NCI-H345 treated with DMSO at 0.1 percent for 48 hours (cell line): ENCODE measurements around the gene NXPH1.
A peak's percentile ranks its signal among the peaks of the same experiment; 100 is the strongest.

Experiments
- DNase-seq: peaks from one replicate; lab custom pipeline; 2025; ENCODE audit not compliant: unreplicated experiment; lab: John Stamatoyannopoulos, UW

The NXPH1 gene

GRCh38 chr7:8433477-8434289 lies at the start of gene NXPH1:
NXPH1 (plus strand) TSS chr7:8433609.
- no peak for DNase-seq

- DNase-seq, result no peak
Measured at GRCh38 chr7:8384901-8385300, 48.5 kb upstream of the NXPH1 start.

GRCh38 chr7:8386926-8387550 lies 46.4 kb upstream of the NXPH1 start:
- no peak for DNase-seq

- DNase-seq, result no peak
Measured at GRCh38 chr7:8387551-8388256, 45.7 kb upstream of the NXPH1 start.

- DNase-seq, result no peak
Measured at GRCh38 chr7:8388257-8388625, 45.2 kb upstream of the NXPH1 start.

- no peak for DNase-seq
Measured at GRCh38 chr7:8389593-8390261, 43.7 kb upstream of the NXPH1 start.

GRCh38 chr7:8390262-8390626 lies 43.2 kb upstream of the NXPH1 start:
- DNase-seq, result no peak

- no peak for DNase-seq
Measured at GRCh38 chr7:8391353-8392062, 41.9 kb upstream of the NXPH1 start.

- no peak for DNase-seq
Measured at GRCh38 chr7:8396294-8396693, 37.1 kb upstream of the NXPH1 start.

- DNase-seq, result no peak
Measured at GRCh38 chr7:8408871-8409270, 24.5 kb upstream of the NXPH1 start.

GRCh38 chr7:8411103-8411502 lies 22.3 kb upstream of the NXPH1 start:
- no peak for DNase-seq

GRCh38 chr7:8413600-8413999 lies 19.8 kb upstream of the NXPH1 start:
- no peak for DNase-seq

GRCh38 chr7:8418629-8419245 lies 14.7 kb upstream of the NXPH1 start:
- peak; percentile 65 for DNase-seq

- DNase-seq, result no peak
Measured at GRCh38 chr7:8422177-8422576, 11.2 kb upstream of the NXPH1 start.

- no peak for DNase-seq
Measured at GRCh38 chr7:8423057-8423456, 10.4 kb upstream of the NXPH1 start.

- no peak for DNase-seq
Measured at GRCh38 chr7:8425223-8425622, 8.2 kb upstream of the NXPH1 start.

GRCh38 chr7:8430643-8431042 lies 2.8 kb upstream of the NXPH1 start:
- DNase-seq, result no peak

- no peak for DNase-seq
Measured at GRCh38 chr7:8434290-8435002, 1.0 kb downstream of the NXPH1 start.

GRCh38 chr7:8435095-8435494 lies 1.7 kb downstream of the NXPH1 start:
- no peak for DNase-seq
